HG03565 (cell line): Measurements from ENCODE around the gene SRC.
A peak's percentile ranks its signal among the peaks of the same experiment; 100 is the strongest.
"Not testable (repeated sequence)": the region's sequence is repeated elsewhere in the genome, so short reads cannot be mapped to it uniquely, and the experiment has no call there.

ENCODE experiments used
- ATAC-seq: cut with Tn5 transposase; IDR thresholded peaks from one replicate; pipeline ENCODE4 v1.9.1; 2021; ENCODE audit warnings: mild to moderate bottlenecking, moderate library complexity; ENCODE audit not compliant: unreplicated experiment

The SRC gene

DNA sequence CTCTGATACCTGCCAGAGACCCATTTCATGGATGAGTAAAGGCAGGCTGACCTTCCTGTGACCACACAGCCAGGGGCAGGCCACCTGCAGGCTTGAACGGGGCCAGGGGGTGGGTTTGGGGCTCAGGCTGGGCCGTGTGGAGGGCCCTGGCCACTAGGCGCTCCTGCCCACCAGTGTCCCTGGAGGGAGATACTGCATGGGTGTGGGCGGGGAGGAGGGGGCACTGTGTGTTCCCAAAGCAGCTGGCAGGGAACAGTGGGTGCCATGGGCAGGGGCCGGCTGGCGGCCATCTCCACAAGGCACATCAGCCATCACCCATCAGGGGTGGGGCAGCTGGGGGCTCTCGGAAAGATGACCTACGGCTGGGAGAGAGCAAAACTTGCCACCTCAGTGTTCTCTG is 15.4 kb downstream of the SRC start:
- ATAC-seq = no peak

DNA sequence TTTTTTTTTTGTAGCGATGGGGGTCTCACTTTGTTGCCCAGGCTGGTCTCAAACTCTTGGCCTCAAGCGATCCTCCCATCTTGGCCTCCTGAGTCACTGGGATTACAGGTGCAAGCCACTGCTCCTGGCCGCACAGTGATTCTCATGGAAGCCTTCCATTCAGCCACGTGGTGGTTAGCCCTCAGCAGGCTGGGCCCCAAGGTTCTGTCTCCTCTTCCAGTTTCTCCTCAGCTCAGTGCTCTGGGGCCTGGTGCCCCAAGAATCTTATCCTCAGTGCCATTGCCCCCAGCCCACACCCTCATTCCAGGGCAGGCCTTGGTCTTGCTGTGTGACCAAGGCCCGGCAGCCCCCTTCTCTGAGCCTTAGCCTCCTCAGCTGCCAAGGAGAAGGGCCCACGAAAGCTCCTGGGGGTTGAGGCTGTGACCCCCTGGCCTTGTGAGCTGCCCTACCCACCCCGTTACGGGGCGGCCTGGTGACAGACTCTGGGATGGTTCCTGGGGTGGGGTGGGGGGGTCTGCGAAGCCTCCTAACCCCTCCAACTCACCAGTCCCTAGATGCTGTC is 16.4 kb downstream of the SRC start:
- no peak for ATAC-seq

DNA sequence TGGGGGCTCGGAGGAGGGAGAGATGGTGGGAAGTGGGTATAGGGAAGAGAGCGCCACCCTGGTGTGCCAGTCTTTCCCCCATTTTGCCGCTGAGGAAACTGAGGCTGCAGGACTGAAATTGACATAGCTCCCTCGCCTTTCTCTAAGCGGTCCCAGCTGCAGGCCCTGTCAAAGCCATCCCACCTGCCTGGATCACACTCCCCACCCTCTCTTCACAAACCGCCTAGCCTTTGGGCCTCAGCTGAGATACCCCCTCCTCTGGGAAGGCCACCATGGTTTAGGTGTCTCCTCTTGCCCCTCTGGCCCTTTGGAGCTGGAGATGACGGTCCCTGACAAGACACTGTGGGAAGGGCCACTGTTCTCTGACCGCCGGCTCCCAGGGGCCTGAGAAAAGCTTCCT is 16.9 kb downstream of the SRC start:
- ATAC-seq = no peak

- no peak for ATAC-seq
Measured at GRCh38 chr20:37363221-37364012, 17.5 kb downstream of the SRC start.

DNA sequence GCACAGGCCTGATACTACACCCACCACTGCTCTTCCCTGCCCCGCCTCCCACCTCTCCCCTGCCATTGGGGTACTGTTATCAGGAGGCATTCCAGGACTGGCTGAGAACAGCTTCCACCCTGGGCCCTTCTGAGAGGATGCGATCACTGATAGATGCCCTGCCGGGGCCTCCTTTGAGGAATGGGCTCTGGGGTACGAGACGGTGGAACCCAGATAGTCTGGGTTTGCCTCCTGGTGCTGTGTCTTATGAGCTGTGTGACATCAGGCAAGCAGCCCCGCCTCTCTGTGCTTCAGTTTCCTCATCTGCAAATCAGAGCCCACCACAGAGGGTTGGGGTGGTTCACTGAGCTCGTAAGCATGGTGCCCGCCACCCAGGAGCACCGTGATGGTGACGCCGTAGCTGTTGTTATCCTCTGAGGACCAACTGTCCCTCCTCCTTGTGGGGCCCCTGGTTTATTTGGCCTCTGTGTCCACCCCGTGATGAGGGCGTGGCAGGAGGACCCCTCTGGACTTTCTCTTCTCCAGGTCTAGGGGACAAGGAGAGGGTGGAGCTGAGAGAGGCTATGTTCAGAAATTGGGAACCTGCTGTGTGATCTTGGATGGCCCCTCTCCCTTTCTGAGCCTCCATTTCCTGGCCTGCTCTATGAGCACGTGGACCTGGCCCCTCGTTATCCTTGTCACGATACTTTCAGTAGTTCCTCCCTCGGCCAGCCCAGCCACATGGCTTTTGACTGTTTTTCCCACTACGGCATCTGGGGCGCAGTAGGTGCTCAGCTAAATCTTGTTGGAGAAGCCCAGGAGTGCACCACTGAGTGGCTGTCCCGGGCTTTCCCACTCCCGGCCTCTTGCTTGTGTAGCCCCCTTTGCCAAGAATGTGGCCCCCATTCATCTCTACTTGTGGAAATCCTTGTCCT is 18.3 kb downstream of the SRC start:
- ATAC-seq = no peak

GRCh38 chr20:37364927-37365272 is 19.0 kb downstream of the SRC start:
- ATAC-seq = no peak

- peak; percentile 55 for ATAC-seq
Measured at GRCh38 chr20:37365760-37366638, 20.1 kb downstream of the SRC start.

DNA sequence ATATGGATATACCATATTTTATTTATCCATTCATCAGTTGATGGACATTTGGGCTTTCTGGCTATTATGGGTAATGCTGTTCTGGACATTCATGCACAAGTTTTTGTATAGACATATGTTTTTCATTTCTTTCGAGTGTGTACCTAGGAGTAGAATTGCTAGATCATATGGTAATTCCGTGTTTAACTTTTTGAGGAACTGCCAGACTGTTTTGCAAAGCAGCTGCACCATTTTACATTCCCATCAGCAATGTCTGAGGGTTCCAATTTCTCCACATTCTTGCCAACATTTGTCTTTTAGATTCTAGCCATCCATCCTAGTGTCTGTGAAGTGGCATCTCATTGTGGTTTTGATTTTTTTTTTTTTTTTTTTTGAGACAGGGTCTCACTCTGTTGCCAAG is 20.8 kb downstream of the SRC start:
- peak; percentile 18 for ATAC-seq

- no peak for ATAC-seq
Measured at GRCh38 chr20:37369846-37370245, 23.9 kb downstream of the SRC start.

DNA sequence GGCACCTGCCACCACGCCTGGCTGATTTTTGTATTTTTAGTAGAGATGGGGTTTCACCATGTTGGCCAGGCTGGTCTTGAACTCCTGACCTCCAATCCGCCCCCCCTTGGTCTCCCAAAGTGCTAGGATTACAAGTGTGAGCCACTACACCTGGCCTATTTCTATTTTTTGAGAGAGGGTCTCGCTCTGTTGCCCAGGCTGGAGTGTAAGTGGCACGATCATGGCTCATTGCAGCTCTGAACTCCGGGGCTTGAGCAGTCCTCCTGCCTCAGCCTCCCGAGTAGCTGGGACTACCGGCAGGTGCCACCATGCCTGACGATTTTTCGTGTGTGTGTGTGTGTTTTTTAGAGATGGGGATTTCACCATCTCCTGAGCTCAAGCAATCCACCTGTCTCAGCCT is 25.9 kb downstream of the SRC start:
- ATAC-seq = not testable (repeated sequence)

- no peak for ATAC-seq
Measured at GRCh38 chr20:37372441-37372840, 26.5 kb downstream of the SRC start.

GRCh38 chr20:37373020-37373598 is 27.2 kb downstream of the SRC start:
- ATAC-seq = no peak

GRCh38 chr20:37375227-37375626 is 29.3 kb downstream of the SRC start:
- no peak for ATAC-seq

DNA sequence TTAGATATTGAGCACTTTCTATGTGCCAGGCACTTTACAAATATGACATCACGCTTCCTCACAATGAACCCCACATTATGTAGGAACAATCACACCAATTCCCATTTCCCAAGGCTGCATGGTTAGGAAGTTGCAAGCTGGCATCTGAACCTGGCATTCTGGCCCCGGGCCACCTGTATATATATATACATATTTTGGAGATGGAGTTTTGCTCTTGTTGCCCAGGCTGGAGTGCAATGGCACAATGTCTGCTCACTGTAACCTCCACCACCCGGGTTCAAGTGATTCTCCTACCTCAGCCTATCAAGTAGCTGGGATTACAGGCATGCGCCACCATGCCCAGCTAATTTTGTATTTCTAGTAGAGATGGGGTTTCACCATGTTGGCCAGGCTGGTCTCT is 30.4 kb downstream of the SRC start:
- no peak for ATAC-seq

DNA sequence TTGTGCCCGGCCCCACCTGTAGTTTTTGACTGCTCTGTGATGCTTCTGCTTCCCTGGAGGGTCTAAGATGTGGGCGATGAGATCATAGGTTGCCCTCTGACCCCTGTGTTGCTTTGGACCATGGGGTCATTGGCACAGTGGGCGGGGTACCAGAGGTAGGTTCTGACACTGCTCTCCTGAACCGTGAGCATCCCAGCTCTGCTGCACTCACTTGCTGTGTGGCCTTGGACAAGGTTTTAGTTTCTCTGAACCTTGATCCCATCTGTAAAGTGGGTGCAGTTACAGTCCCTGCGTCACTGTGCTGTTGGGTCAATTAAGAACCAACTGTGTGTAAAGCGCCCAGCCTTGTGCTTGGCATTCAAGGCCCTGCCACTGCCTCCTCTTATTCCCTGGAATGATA is 30.9 kb downstream of the SRC start:
- ATAC-seq = no peak

DNA sequence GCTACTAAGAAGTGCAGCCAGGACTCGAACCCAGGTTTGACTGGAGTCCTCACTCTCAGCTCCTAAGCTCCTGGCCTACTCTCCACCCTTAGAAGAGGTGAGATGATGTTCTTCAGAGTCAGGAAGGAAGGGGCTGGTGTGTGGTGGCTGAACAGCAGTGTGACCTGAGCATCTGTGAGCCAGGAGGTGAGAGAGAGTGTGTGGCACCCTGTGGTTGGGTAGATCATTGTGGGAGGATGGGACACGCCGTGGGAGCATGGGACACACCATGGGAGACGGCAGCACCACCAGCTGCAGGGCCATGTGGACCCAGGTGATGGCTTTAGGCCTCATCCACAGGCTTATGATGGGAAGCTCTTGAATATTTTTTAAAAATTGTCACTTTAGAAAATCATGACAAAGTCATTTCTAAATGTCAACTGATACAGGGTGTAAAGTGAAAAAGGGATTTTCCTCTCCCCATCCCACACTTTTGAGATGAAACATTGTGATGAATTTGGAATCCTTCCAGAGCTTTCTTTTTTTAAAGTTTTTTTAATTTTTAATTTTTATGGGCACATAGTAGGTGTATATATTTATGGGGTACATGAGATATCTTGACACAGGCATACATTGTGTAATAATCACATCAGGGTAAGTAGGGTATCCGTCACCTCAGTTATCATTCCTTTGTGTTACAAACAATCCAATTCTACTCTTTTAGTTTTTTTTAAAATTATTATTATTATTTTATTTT is 31.6 kb downstream of the SRC start:
- ATAC-seq = no peak

DNA sequence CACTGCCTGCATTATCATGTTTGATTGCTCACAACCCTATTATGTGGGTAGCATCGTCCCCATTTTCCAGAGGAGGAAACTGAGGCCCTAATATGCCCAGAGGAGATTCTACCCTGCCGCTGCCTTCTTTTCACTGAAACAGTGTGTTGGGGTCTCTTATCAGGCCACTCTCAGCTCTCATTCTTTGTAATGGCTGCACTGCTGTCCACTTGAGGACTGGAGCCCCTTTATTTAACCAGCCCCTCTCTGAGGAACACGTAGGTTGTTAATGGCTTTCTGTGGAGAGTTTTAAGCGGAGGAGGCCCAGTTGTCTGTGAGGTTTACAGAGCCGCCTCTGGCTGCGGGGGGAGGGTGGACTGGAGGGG is 32.5 kb downstream of the SRC start:
- no peak for ATAC-seq

DNA sequence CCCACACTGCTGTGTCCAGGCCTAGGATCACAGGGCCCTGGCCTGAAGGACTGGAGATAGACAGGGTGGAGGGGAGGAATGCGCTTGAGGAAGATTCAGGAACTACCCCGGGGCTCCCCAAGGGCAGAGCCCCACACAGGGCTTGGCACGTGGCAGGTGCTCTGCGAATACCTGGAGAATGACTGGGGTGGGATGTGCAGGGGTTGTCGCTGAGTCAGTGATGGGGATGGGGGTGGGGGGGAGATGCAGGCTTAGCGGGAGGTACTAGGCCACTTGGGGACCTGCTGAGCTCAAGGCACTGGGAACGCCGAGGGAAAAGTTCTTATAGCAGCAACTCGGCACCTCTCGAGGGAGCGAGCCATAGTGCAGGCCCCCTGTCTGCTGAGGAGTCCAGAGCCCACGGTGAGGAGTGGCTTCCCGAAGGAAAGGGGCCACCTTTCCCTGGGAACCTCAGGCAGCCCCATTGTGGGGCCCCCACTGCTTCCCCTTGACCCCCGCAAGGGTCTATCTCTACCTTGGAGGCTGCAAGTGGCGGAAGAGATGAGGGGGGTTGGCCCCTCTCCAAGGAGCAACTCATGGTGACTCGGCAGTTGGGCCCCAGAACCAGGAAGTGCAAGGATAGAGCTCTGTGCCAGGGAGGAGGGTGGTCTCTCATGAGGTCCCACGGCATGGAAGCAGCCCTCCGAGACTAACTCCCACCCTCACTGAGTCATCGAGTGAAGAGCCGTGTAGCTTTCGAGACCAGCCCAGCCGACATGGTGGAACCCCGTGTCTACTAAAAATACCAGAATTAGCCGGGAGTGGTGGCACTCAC is 33.1 kb downstream of the SRC start:
- no peak for ATAC-seq
